Stimulated activated CD8-positive, alpha-beta memory T cell treated with anti-CD3 and anti-CD28 coated beads, Interleukin-4, amount 100 ng/mL, for 4 hours (primary cell): ENCODE measurements around the gene KCNH3.
A peak's percentile ranks its signal among the peaks of the same experiment; 100 is the strongest.
"Not testable (repeated sequence)": the region's sequence is repeated elsewhere in the genome, so short reads cannot be mapped to it uniquely, and the experiment has no call there.

Experiments used
- DNase-seq, 2 donors: peaks; one replicate each; pipeline ENCODE4 v3.0.0-alpha.2; 2020; ENCODE audit warnings: low read depth in 2 of 2, low spot score in 1 of 2

Gene KCNH3, protein sequence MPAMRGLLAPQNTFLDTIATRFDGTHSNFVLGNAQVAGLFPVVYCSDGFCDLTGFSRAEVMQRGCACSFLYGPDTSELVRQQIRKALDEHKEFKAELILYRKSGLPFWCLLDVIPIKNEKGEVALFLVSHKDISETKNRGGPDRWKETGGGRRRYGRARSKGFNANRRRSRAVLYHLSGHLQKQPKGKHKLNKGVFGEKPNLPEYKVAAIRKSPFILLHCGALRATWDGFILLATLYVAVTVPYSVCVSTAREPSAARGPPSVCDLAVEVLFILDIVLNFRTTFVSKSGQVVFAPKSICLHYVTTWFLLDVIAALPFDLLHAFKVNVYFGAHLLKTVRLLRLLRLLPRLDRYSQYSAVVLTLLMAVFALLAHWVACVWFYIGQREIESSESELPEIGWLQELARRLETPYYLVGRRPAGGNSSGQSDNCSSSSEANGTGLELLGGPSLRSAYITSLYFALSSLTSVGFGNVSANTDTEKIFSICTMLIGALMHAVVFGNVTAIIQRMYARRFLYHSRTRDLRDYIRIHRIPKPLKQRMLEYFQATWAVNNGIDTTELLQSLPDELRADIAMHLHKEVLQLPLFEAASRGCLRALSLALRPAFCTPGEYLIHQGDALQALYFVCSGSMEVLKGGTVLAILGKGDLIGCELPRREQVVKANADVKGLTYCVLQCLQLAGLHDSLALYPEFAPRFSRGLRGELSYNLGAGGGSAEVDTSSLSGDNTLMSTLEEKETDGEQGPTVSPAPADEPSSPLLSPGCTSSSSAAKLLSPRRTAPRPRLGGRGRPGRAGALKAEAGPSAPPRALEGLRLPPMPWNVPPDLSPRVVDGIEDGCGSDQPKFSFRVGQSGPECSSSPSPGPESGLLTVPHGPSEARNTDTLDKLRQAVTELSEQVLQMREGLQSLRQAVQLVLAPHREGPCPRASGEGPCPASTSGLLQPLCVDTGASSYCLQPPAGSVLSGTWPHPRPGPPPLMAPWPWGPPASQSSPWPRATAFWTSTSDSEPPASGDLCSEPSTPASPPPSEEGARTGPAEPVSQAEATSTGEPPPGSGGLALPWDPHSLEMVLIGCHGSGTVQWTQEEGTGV

DNA sequence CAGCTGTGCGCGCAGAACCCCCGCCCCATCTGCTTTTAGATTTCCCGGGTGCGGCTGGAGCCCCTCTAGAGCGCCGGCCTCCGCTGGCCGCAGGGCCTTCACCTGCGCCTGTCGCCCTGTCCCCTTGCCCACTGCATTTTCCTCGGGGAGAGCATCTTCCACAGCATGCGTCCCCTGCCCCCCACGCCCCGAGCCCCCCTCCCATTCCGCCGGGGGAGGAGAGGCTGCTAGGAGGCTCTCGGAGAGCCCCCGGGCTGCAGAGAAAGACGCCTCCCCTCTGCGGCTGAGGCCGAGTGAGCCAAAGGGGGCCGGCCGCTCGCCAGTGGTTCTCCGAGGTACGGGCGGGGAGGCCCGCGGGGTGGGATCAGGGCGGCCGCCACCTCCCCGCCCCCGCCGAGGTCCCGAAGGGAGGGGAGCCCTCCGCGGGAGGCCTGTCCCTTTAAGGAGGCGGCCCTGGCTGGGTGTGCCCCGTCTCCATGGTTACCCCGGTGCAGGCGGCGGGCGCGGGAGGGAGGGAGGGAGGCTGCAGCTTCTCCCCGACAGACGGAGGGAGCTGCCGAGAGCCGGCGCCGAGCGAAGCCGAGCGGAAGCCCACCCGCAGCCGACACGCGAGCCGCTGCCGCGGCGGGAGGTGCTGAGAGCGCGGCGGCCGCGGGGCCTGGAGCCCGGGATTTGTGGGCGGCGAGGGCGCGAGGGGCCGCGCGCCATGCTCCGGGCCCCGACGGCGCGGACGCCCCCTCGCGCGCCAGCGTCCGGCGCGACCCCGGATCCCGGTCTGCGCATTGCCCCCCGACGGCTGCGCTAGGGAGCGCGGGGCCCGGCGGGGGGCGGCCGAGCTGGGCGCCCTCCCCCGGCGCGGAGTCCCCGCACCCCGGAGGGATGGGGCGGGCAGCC, at the start of gene KCNH3:
Gene KCNH3 (plus strand): TSS at position 521 of the 894 bp plus-strand sequence. CDS start 387 bp downstream, outside the sequence.
- peak; percentile 72 to 80 for DNase-seq

DNA sequence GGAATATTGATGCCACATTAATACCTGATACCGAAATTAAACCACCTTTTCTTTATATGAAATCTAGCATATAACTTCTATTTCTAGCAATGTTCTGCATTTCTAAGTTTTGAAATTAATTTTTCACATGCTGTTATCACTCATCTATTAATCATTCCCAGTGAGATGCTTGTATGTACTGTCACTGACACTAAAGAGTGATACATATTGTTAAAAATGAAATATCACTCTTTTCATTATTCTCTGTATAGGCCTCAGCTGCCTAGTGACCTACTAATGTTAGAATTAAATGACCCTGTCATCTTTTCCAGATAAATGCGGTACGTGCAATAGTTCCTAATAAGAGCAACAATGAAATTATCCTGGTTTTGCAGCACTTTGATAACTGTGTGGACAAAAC, 49.7 kb upstream of the KCNH3 start:
- DNase-seq = no peak

DNA sequence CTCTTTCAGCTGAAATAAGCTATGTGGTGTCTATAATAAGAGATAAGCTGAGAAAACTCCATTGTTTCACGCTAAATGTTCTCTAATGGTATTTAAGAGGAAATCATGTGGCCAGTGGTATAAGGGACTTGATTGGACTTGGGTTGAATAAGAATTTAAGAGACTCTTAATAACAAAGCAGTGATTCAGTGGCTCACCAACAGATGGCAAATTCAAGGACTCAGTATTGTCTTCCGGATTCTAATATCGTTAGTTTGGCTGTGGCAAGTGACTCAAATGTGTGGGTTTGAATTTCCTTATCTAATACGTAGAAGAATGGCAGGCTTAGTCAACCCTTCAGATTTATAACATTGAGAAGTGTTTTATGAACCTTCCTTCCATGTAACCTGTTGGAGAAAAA, 49.1 kb upstream of the KCNH3 start:
- DNase-seq = no peak

DNA sequence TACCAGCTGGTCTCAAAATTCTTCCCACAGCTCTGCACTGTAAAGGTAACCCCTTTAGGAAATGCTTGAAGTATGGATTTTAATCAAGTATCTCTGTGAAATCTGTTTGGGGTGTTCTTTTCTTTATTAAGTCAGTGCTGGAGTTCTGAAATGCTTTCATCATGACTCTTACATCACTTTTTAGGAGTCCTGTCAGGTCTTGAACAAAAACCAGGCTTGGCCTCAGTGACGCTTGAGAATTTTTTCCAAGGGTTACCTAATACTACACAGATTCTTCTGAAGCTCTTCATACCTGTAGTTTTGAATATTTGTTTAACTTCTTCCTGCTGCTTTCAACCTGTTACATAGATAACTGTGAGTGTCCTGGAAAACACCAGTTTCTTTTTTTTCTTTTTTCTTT, 47.0 kb upstream of the KCNH3 start:
- no peak for DNase-seq

DNA sequence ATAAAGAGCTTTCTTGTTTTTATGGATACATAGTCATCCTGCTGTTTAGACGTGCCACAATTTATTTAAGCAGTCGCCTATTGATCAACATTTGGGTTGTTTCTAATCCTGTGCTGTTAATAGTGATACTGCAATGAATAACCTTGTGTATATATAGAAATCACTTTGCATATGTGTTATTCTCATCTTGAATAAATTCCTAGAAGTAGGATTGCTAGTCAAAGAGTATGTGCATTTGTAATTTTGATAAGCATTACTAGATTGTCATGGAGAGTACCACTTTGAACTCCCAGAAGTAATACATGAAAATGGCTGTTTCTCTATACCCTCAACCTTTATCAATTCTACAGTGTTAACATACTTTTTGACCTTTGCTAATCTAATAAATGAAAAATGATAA, 44.9 kb upstream of the KCNH3 start:
- DNase-seq = no peak

DNA sequence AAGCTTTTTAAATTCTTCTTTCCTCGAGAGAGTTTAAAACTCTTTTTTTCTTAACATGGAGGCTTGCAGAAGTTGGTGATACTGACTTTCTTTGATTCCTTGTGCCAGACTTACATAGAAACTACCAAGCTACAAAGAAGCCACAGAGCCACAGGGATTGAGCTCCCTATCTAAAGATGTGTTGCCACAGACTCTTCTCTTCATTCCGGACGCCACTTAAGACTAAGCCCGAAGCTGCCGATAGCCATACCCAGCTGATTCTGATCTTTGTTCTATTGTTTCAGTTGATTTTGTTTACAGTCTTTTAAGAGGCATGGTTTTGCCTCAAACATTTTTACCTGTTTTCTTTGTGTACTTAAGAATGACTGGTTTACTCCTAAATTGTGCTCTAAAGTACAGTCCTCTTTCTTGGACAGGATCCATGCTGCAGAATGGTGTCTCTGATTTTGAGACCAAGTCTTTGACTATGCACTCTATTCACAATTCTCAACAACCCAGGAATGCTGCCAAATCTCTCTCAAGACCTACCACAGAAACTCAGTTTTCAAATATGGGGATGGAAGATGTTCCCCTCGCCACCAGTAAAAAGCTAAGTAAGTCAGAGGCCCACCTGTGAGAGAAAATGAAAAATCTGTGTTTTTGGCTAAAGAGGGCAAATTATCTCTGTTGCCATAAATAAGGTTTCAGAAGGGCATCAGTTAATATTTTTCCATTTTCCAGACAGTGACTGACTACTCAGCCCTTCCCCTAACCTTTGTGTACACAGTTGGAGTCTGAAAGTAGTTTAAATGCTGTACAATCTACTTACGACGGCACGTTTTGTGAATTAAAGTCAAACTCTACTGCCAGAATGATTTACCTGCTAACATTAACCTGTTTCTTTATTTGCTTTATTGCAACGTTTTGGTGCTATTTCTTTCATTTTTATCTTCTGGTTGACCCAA, 42.1 kb upstream of the KCNH3 start:
- DNase-seq = no peak

DNA sequence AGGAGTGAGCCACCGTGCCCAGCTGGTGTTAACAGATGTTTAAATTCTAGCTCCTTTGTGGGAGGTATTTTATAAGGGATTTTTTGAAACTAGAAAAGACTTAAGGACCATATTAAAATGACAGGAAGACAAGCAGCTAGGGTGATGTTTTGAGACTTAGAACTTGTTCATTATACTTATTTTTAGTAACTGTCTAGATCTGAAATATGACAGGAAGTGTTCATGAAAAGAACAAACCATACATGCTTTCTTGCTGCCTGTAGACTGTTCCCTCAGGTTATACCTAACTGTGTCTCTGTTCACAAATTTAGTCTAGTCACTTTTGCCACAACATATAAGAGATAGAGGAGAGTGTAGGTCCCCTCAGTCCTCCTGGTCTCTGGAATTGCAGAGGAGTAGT, 36.9 kb upstream of the KCNH3 start:
- no peak for DNase-seq

DNA sequence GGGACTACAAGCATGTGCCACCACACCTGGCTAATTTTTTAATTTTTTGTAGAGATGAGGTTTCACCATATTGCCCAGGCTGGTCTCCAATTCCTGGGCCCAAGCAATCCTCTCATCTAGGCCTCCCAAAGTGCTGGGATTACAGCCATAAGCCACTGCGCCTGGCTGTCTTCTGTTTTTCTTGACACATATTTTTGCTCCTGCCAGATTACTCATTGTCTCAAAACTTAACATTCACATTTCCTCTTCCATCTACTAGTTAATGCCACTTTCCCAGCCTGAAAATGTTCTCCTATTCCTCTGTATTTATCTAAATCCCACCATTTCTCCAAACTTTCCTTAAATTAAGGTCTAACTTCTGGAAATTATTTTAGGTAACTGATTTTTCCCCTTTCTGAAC, 36.2 kb upstream of the KCNH3 start:
- DNase-seq = no peak

DNA sequence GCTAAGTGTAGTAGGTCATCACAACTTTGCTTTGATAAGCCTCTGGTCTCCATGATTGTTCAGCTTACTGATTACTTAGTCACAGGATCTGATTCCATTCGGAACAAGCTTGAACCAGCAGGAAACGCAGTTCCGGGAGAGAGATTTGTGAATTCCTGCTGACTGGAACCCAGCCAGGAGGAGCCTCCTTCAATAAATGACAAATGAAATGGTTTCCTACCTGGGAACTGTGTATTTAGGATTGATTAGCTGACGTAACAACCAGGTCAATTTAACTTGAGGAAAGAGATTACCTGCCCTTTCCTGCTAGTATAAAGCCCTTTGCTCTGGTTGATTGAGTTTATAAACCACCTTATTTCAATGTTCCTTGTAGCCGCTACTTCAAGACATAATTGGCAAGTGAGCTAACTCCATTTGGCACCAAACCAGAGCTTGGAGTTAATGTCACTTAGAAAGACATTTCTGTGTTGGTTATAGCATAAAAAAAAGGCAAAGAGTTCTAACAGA, 35.1 kb upstream of the KCNH3 start:
- DNase-seq = no peak

DNA sequence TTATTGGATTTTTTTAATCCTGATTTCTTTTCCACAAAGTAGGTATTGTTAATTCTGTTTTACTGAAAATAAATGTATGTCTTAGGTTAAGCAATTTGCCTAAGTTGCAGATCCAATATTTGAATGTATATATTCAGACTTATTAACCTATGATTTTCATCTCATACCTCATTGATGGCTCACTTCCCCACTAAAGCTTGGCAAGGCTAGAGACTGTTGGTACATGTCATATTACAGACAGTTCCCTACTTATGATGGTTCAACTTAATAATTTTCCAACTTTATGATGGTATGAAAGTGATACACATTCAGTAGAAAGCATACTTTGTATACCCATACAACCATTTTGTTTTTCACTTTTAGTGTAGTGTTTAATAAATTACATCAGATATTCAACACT, 33.2 kb upstream of the KCNH3 start:
- DNase-seq = no peak

DNA sequence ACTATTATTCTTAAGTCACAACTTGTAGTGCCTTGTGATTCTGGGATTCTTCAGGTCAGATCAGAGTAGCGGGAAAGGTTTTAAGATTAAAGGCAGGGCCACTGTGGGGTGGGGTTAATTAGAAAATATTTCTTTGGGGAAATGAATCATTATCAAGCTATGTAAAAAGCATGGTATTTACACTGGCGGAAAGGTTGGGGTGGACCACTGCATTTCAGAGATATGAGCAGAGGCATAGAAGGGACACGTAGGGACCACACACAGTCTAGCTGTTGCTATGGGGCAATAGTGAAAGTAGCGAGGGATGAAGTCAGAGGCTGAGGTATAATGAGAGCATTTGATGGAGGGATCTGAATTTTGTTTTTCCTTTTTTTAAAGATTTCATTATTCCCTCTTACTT, 31.7 kb upstream of the KCNH3 start:
- no peak for DNase-seq

DNA sequence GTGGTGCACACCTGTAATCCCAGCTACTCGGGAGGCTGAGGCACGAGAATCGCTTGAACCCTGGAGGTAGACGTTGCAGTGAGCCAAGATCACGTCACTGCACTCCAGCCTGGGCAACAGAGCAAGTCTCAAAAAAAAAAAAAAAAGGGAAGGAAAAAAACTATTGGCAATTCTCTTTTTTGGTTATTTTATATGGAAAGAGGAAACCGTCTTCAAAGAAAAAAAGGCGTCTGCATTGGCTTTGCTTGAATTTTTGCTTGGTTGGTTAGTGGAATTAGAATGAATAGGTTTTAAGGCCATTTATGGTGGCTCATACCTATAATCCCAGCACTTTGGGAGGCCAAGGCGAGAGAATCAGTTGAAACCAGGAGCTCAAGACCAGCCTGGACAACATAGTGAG, 29.1 kb upstream of the KCNH3 start:
- DNase-seq = not testable (repeated sequence)

DNA sequence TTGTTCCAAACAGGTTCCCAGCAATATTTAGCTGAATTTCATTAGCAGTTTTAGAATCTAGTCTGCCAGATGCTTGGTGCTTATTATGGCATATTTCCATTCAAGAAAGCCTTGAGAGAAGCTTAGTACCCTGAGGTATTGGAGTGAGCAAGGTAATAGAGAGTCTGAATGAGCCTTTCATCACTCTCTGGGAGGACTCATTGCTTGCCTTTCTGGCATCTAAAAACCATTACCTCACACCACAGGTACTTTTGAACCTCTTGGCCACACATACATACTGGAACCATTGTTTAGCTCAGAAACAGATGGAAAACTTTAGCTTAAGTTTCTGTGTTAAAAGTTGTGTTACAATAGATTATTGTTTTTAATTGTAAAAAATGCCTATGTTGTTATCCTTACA, 27.4 kb upstream of the KCNH3 start:
- no peak for DNase-seq

DNA sequence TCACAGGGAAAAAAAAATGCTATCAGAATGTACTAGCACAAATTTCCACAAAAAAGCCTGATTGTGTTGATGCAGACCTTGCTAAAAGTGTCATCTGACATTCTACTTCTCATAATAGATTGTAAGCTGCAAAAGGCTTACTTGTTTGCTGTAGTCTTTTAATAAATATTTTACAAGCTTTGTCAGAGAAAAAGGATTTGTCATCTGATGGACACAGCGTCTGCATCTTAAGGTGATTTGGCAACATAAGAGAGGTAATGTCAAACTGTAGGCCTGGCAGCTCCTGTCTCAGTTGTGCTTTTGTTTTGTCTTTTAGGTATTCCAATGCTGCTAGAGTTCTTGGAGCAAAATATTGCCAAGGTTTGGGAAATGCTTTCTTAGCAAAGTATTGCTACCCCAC, 26.3 kb upstream of the KCNH3 start:
- no peak for DNase-seq

DNA sequence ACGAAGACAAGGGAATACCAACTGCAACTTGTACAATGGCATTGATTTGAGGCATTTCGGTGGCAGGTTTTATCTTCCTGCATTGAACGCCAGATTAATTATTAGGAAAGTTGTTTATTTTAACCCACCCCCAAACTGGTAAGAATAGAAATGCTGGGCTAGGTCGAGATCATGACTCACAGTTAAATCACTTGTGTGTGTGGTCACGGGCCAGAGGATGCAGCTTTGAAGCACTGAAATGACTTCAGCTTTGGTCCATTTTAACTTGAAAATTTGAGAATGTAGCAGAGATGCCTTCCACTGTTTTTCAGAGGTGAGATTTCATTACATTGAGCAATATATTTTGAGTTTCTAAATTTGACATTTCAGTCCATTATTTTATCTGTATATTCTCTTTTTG, 23.6 kb upstream of the KCNH3 start:
- DNase-seq = no peak

DNA sequence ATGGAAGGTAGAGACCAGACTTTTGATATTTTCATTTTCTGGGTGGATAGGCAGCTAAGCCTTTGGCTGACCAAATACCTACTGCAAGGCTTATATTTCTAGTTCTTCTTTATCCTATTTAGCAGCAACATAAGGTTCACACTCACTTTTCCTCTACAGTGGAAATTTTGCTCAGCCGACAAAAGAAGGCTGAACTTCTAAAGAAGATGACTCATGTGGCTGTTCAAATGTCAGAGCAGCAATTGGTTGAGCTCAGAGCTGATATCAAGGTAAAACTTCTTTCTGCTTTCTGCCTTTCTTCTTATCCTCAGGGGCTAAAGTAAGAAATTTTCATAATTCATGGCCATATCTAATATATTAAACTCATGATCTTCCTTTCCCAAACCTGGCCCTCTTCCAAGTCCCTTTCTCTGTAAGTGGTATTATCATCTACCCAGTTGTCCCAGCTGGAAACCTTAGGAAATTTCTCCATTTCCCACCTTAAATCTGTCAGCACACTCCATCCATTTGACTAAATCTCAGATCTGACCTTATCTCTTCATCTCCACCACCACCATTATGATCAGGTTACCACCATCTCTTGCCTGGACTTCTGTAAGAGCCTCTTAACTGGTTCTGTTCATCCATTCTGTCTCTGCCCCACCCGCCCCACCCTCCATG, 19.8 kb upstream of the KCNH3 start:
- no peak for DNase-seq

DNA sequence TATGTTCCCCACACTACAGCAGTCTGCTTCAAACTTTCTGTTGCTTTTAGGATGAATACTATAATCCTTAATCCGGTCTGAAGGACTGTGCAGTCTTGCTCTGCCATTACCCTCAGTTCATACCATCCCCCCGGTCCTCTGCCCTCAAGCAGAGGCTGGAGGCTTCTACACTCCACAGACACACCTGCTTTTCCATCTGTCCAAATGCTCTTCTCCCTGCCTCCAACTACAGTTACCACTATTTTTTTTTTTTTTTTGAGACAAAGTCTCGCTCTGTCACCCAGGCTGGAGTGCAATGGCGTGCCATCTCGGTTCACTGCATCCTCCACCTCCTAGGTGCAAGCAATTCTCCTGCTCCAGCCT, 19.3 kb upstream of the KCNH3 start:
- no peak for DNase-seq

DNA sequence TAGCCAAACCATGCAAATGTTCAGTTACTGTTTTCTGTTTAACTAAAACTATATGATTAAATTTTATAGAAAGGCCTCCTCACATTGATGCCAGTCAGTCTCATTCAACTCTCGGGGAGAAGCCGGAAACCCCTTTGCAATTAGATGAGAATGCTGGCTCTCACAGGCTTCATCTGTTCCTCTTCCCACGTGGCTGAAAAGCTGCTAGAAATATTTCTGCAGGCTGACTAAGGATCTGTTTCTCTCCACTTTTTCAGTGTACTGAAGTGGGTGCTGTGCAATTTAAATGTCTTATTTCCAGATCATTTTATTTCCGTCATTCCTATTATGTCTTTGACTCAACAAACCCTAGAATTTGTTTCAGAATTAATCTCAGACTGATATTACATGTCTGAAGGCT, 17.4 kb upstream of the KCNH3 start:
- no peak for DNase-seq

DNA sequence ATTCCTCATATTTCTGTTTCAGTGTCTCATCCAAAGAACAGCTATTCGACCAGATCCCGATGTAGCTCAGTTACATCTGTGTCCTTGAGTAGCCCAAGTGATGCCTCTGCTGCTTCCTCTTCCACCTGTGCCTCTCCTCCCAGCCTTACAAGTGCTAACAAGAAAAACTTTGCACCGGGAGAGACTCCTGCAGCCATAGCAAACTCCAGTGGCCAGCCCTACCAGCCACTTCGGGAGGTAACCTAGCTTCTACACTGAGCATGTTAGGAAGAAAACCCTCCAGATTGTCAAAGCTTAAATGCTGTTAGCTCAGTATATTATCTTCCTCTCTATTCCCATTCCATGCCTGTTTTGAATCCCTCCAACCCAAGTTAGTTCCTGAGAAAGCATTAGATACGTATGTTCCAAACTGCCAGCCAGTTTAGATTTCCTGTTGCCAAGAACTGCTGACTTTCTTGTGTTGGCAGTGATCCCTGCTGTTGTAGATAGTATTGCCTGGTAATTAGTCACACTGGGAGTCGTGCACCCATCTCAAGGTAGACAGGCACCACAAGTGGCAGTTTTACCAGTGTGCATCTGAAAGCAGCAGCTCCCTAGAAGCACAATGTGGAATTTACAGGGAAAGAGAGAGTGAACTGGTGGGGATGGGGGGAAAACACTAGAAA, 14.0 kb upstream of the KCNH3 start:
- no peak for DNase-seq
